Stimulated activated naive CD4-positive, alpha-beta T cell treated with Interleukin-2 at 50 U/mL for 16 hours (primary cell): ENCODE data around the gene ASIC3.

Experiments
- DNase-seq: peaks from one replicate; lab custom pipeline; 2025; lab: John Stamatoyannopoulos, UW

Gene ASIC3

DNA sequence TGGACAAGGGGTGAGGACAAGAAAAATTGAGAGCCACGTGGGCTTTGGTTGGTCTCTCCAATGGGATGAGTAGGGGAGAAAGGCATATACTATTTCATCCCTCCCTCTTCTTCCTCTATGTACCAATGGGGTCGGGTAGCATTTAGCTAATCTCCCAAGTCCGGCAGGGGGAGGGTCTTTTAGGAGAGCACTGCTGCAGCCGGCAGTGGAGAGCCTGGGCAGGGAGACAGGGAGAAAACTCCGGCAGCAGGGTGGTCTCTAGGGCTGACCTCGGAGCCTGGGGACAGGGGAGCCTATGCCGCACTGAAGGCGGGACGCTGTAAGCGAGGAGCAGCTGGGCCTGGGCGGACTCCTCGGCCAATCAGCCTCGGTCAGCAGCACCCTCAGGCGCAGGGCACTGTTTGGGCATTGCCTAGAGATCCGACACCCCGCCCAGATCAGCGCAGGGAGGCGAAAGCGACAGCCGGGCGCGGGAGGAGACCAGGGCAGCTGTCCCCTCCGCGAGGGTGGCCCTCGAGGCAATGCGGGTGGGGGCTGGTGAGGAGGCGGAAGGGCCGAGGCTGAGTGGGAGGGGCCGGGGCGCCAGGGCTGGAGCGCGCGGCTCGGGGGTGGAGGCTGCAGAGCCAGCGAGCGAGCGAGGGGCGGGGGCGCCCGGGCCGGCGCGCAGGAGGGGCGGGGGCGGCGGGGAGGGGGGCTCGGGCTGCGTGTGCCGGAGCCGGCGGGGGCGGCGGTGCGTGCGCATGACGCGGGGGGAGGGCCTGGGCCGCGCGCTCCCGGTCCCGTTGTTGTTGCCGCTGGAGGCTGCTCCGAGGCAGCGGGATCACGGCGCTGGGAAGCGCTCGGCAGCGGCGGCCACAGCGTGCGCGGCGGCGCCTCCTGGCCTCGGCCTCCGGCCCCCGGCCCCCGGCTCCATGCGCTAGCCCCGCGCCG lies 37.6 kb downstream of the ASIC3 start, which contains the start of gene AGAP3:
TSS of gene AGAP3 (plus strand) at position 785 of the 930 bp plus-strand sequence. CDS start 267 bp downstream, outside the sequence.
- peak; percentile 59 for DNase-seq

DNA sequence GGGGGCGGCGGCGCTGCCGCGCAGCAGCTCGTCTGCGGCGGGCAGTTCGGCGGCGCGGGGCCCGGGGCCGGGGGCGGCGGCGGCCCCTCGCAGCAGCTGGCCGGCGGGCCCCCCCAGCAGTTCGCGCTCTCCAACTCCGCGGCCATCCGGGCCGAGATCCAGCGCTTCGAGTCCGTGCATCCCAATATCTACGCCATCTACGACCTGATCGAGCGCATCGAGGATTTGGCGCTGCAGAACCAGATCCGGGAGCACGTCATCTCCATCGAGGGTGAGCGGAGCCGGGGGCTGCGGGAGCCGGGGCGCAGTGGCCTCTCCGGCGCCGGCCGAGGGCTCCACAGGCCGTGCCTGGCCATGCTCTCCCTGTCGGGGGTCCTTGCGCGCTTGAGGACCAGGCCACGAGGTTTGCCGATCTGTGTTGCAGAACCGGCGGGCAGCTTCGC lies 38.5 kb downstream of the ASIC3 start:
- peak; percentile 35 for DNase-seq

GRCh38 chr7:151087245-151088018 lies 39.1 kb downstream of the ASIC3 start:
- DNase-seq, result peak; percentile 35

DNA sequence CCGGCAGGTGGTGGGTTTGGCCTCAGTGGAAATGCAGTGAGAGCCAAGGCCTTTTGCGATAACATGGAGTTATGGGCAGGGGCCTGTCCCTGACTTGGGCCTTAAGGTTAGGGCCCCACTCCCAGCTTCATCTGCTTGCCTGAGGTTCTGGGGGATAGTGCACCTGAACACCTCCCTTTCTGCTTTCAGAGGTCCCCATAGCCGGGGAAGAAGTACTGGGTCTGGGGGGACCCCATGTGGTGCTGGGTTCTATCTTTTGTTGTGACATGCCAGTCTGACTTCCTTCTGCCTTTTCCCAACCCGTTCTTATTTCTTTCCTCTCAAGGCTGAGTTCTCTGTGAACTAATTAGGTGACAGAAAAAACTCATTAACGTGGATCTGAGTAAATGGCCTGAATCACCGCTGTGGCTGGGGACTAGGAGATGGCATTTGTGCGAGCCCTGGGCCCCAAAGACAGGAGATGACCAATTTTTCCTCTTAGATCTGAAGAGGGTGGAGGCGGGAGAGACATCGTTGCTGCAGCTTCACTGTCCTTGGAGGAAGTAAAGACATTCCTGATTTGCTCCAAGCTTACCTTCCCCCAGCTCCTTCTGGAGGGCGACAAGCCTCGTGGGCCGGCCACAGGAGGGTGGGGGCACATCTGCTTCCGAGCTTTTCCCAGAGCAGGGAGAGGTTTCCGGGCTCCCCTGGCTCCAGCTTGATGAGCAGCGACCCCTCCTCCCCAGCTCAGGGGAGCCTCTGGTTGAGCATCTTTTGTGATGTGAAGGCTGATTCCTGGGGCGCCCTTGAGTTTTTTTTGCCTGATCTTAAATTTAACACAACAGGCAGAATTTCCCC lies 39.9 kb downstream of the ASIC3 start:
- DNase-seq, result no peak

DNA sequence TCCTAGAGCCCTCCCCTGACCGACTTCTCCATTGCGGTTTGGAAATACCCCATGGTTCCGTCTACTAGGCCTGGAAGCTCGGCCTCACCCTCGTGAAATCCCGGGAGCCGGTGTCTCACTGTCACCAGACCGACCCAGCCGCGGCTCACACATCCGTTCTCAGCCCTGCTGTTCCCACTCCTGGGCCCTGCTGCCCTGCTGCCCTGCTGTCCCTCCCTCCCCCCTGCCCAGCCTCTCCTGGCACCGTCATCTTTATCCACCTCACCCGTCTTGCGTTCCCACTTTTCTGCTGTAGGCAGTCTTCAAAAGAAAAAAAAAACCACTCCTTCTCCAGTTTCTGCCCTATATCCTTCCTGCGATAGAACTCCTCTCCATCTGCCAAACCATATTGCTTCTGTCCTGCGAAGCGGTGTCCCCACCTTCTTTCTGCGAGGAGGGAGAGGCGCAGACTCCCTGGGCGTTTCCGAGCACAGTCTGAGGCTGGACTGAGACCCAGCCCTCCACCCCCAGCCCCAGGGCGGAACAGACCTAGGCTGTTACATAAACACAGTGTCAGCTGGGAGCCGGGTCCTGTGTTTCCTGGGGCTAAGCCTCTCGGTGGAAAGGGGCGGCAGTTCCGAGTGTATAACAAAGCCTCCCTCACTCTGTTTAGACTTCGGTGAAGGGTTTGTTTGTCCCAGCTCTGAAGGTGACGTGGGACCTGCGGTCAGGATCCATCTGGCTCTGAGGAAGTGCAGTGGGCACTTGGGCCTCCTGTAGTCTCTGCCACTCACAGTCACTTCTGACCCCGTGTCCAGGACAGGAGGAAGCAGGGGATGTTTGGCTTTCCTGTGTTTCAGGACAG lies 40.7 kb downstream of the ASIC3 start:
- no peak for DNase-seq

GRCh38 chr7:151089893-151090730 lies 41.8 kb downstream of the ASIC3 start:
- no peak for DNase-seq

GRCh38 chr7:151091003-151091402 lies 42.7 kb downstream of the ASIC3 start:
- DNase-seq, result no peak

DNA sequence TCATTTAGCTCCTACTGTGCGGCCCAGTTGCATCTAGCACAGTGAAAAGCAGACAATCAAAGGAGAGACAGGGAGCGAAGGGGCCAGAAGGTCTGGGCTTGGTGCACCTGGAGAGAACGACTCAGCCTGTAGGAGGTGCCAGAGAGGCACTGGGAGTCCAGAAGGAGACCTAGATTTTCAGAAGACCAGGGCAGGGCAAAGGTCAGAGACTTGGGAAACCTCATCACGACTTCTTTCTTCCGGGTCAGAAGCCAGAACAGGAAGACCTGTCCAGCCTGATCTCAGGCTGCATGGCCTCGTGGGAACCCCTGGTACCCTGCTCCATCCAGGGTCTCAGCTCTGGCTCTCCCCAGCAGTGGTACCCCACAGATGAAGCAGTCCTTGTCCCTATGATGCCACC lies 43.1 kb downstream of the ASIC3 start:
- DNase-seq, result no peak

GRCh38 chr7:151091988-151092387 lies 43.7 kb downstream of the ASIC3 start:
- DNase-seq, result no peak

DNA sequence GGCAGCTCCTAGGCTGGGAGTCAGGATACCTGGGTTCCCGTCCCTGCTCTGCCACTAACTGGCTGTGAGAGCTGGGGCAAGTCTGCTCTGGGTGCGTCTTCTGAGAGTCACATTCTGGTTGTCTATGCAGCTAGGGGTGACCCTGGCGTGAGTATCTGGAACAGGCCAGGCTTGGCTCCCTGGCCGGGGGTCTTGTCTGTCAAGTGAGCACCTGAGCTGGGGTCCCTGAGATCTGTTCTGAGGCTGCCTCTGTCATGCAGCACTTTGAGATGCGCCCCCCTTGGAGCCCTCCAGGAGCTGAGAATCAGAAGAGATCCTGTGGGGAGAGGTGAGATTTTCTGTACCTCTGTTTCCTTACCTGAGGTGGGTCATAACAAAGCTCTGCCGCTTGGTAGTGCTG lies 45.4 kb downstream of the ASIC3 start:
- no peak for DNase-seq

- DNase-seq, result no peak
Observed at GRCh38 chr7:151094675-151095074, 46.3 kb downstream of the ASIC3 start.

DNA sequence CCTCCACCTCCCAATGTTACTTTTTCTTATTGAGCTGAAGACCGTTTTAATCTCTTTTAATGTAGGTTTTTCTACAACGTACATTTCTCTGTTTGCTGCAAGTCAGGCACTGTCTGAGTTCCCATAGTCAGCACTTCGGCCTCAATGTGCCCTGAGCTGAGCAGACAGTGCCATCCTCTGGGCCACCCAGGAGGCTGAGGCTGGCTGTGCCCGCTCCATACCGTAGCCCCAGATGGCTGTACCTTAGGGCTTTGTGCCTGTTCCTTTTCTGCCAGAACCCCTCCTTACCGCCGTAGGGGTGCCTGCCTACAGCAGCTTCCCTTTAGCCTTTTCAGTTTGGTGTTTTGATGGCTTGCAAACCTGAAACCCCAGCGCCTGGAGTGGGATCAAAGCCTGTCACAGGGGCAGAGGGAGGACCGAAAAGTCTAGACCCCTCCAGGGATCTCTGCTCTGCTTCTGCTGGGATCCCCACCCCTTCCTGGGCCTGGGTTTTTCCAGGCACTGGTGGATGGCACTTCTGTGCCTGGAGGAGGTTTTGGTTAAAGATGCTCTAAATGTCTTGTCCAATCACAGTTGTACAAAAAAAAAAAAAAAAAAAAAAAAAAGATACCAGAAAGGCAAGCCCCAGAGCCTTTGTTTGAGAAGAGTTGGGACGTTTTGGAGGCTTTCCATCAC lies 46.9 kb downstream of the ASIC3 start:
- DNase-seq, result no peak

DNA sequence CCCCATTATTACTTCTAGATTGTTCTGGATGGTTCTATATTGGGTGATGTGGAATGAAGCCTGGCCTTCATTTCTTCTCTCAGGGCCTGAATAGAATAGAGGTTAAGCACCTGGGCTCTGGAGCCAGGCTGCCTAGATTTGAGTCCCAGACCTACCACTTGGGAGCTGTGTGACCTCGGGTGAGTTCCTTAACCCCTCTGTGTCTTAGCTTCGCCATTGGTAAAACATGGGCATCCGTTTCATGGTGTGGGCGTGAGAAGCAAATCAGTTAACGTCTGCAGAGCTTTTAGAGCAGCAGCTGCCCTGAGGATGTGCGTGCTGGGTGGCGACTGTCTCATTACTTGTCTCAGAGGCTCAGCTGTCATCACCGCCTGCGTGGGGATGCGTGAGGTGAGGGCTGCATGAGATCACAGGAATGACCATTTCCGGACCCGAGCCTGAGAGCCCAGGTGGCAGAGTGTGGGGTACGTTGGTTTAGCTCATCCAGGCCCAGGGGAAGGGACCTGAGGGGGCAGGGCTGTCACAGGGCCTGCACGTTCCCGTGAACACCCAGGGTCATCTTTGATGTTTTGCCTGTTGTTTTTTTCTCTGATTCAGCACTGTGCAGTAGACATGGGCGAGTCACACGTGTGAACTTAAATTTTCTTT lies 47.6 kb downstream of the ASIC3 start:
- DNase-seq, result no peak

DNA sequence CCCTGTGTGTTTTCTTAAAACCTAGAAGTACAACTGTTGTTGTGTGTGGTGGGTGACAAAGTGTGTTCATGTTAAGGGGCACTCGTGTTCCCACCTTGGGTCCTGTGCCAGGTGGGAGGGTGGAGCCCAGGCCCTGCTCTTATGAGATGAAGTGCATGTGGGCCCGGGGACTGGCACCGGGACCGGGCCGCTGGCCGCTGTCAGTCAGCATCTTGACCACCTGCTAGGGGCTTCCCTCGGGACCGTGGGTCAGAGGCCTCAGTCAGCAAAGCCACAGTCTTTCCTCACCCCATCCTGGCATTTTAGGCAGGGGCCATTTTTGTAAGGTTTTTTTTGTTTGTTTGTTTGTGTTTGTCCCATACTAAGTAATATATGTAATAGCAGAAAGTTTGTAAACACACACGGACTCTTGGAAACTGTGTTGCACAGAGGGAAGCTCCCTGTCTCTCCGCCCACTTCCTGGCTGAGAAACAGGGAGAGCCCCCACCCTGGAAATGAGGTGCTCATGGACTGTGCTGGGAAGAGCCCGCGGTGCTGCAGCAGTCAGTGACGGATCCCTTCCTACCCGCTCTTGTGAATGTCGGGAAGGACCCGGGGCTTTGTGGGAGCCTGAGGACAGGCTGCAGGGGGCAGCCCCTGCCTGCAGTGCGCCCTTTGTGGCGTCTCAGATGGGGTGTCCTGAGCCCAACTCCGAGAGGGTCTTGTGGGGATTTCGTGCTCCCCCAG lies 51.3 kb downstream of the ASIC3 start:
- DNase-seq, result no peak

DNA sequence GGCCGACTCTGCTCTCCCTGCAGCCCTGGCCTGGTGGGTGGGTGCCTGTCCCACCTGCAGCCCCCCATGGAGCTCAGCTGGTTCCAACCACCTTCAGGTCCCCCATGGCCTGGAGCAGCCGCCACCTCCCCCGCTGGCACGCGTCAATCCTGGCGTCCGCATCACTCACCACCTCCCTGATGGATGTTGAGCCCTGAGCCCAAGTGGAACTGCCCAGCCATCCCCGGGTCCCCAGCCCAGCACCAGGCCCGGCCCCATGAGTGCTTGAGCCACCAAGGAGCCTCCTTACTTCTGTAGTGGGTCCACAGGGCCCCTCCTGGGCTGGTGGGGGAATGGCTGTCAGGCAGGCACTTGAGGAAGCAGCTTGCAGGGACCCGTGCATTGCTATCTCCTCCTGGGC lies 52.6 kb downstream of the ASIC3 start:
- DNase-seq, result no peak

GRCh38 chr7:151101621-151102396 lies 53.5 kb downstream of the ASIC3 start:
- DNase-seq, result no peak
